ENCODE data around the gene SYNGR1.
"Not testable (repeated sequence)": the region's sequence is repeated elsewhere in the genome, so short reads cannot be mapped to it uniquely, and the experiment has no call there.

The SYNGR1 gene

DNA sequence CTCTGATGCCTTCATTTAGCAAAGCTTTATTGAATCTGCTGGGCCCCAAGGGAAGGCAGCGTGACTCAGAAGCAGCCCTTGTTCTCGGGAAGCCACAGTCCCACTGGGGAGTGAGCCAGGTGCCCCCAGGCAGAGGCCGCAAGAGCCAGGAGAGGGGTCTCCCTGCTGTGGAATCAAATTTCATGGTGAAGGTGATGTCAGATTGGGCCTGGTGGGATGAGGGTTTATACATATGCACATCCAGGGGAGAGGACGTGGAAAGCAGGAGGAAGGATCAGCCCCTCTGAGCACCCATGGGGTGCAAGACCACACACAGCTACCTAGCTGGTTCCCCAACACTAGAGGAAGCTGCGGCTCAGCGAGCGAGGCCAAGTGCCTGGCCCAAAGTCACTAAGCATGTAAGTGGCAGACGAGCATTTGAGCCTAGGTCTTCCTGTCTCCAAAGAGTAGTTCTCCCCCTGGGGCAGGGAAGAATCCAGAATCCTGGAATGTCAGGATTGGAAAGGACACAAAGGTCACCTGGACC, 2.0 kb downstream of the SYNGR1 start:
- DNase-seq: no peak

DNA sequence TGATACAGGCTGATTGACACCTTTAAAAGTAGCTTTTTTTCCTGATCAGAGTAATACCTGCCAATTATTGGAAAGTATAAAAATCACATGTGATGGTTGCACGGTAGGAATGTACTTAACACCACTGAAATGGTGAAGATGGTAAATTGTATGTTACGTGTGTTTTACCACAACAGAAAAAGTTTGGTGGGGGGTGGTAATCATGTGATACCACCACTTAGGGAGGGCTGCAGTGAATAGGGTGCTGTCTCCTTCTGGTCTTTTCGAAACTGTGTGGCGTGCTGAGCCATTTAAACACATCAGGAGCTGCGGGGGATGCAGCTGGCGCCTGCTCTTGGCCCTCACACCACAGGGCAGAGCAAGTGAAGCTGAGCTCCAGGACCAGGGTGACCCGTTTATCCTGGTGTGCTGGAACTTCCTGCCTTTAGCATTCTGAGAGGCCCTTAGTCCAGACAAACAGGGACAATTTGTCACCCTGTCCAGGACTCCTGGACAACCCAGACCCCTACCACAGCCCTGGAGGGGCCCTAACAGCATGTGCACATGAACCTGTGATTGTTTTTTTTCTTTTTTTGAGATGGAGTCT, 2.6 kb downstream of the SYNGR1 start:
- DNase-seq: no peak

GRCh38 chr22:39353346-39353745, 3.6 kb downstream of the SYNGR1 start:
- no peak for DNase-seq

GRCh38 chr22:39355080-39355479, 5.3 kb downstream of the SYNGR1 start:
- DNase-seq: no peak

DNA sequence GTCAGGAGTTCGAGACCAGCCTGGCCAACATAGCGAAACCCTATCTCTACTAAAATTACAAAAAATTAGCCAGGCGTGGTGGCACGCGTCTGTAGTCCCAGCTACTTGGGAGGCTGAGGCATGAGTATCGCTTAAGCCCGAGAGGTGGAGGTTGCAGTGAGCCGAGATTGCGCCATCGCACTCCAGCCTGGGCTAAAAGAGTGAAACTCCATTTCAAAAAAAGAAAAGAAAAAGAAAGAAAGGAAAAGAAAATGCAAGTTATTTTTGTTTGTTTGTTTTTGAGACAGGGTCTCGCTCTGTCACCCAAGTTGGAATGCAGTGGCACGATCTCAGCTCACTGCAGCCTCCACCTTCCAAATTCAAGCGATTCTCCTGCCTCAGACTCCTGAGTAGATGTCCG, 6.0 kb downstream of the SYNGR1 start:
- not testable (repeated sequence) for DNase-seq

DNA sequence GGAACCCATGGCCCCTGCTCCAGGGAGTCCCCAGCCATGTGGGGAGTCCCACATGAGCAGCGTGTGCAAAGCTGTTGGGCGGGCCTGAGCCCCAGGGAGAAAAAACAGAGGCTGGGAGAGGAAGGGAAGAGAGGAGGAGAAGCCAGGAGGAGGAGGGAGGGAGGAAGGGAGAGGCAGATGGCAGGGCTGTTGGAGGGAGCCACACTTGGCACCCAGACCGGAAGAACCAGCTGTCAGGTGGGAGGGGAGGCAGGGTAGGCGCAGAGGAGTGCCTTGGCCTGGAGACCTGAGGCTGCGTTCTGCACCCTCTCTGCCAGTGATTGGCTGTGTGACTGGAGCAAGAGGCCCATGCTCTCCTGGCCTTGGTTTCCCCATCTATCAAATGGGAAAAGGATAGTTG, 6.7 kb downstream of the SYNGR1 start:
- no peak for DNase-seq

DNA sequence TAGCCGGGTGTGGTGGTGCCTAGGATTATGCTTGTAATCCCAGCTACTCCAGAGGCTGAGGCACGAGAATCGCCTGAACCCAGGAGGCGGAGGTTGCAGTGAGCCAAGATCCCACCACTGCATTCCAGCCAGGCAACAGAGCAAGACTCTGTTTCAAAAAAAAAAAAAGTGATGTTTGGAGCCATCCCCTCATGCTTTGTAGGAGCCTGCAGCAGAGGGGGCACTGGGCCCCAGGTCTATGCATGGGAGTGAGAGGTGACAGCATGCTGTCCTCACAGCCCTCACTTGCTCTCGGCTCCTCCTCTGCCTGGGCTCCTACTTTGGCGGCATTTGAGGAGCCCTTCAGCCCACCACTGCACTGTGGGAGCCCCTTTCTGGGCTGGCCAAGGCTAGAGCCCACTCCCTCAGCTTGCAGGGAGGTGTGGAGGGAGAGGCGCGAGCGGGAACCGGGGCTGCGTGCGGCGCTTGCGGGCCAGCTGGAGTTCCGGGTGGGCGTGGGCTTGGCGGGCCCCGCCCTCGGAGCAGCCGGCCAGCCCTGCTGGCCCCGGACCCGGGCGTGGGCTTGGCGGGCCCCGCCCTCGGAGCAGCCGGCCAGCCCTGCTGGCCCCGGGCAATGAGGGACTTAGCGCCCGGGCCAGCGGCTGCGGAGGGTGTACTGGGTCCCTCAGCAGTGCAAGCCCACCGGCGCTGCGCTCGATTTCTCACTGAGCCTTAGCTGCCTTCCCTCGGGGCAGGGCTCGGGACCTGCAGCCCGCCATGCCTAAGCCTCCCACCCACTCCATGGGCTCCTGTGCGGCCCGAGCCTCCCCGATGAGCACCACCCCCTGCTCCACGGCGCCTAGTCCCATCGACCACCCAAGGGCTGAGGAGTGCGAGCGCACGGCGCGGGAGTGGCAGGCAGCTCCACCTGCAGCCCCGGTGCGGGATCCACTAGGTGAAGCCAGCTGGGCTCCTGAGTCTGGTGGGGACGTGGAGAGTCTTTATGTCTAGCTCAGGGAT, 7.6 kb downstream of the SYNGR1 start:
- not testable (repeated sequence) for DNase-seq

DNA sequence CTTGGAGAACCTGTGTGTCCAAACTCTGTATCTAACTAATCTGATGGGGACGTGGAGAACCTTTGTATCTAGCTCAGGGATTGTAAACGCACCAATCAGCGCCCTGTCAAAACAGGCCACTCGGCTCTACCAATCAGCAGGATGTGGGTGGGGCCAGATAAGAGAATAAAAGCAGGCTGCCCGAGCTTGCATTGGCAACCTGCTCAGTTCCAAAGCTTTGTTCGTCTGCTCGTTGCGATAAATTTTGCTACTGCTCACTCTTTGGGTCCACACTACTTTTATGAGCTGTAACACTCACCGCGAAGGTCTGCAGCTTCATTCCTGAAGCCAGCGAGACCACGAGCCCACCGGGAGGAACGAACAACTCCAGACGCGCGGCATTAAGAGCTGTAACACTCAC, 8.4 kb downstream of the SYNGR1 start:
- not testable (repeated sequence) for DNase-seq

DNA sequence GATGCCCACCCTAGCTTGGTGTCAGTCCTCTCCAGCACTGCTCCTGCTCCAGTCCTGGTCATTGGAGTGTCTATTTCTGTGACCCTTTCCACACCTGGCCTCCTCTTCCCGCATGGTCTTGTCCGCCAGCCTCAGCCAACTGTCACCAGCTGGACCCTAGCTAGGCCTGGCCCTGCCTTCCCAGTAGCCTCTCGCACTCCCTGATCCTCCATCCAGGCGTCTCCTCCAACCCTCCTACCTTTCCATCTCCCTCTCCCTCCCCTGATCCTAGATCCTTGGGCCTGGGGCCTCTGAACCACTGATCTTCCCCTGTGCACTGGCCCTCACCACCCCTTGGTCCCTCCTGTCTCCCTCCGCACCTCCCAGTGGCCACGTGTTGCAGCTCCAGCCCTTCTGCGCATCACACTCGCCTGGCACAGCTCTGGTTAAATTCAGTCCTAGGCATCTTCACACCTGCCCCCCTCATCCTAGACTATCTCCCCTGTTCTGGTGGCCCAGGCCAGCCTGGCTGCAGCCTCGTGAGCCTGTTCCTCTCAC, 9.9 kb downstream of the SYNGR1 start:
- no peak for DNase-seq

DNA sequence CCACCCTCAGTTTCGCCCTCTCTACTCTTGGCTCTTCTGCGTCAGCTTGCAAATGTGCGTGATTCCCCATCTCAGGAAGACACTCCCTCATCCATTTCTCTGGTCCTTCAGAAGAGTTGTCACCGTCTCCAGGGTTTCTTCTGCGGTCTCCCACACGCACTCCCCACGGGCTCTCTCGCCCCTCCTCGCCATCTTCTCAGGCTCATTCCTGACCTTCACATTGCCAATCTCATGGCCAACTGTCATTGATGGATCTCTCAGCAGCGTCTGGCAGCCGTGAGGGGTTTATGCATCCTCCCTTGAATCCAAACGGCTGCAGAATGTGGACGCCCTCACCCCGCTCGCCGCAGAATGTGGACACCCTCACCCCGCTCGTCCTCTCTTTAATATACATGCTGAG, 10.5 kb downstream of the SYNGR1 start:
- no peak for DNase-seq

DNA sequence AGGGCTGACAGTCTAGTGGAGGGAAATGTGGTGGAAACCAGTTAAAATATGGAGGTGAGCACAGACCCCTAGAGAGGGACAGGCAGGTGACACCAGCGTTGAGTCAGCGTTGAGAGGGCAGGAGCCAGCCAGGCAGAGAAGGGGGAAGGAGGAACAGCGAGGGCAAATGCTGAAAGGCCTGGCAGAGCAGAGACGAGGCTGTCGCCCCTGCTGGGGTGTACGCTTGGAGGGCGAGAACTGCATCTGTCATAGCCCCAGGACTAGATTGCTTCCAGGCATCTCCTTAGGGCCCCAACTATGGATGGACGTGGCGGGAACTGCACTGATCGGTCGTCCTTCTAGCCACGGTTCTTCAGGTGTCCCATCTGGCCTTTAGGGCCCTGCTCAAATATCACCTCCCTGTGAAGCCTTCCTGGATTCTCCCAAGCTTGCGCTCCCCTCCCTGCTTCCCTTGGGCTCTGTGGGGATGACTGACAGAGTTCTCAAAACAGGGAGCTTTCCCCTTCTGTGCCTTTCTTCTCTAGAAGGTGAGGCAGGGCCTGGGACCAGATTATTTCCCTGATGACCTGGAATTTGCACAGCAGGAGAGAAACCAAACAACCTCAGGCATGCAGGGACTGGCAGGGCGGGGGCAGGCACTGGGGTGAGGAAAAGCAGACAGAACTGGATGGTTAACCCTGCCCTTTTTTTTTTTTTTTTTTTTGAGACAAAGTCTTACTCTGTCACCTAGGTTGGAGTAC, 11.1 kb downstream of the SYNGR1 start:
- no peak for DNase-seq

- no peak for DNase-seq
These were observed 11.7 kb downstream of the SYNGR1 start for GRCh38 chr22:39361496-39361895.

DNA sequence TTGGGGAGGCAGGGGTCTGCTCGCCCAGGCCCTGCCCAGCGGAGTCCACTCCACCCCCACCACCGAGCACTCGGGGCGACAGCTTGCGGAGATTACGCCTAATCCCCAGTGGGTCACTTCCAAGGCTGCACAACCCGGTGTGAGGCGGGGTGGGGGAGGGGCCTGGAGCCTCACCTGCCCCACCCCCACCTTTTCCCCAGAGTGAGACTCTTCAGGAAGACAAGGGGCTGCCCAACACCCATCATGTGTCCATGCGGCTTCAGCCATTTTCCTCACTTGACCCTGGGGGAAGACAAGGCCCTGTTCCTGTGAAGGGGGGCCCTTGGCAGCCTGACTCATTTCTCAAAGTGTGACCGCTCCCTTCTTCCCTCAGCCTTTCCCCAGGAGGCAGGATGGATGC, 12.5 kb downstream of the SYNGR1 start:
- no peak for DNase-seq

GRCh38 chr22:39362932-39363331, 13.1 kb downstream of the SYNGR1 start:
- no peak for DNase-seq

GRCh38 chr22:39363751-39364515, 14.1 kb downstream of the SYNGR1 start:
- no peak for DNase-seq

DNA sequence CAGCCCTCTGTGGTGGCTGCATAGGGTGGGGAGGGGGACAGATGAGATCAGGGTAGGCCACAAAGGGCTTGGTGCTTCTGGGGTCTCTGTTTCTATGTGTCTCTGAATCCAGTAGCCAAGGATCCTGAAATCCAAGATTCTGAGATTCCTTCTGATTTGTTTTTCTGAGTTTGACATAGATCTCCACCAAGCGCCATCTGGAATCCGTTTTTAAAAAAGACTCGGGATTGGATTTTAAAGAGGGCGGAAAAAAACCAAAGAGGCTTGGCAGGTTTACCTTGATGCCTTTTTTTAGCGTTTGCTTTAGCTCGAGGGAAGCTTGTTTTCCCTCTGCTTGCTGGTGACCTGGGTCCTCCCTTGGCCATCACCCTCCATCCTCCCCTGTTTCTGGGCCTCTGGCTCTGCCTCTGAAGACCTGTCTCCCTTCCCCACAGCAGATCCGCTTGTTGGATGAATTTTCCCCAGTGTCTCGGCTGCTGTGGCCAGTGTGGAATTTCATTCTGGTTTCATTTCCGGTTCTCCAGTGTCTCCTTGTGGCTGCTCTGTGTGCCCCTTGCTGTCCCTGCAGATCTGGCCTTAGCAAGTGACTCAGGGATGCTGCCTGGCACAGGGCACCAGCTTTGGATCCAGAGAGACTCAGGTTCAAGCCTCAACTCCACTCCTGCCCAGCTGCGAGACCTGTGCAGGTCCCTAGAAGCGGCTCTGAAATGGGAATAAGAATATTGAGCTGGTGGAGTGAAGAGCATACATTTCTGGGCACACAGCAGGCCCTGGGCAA, 15.1 kb downstream of the SYNGR1 start:
- DNase-seq: no peak

DNA sequence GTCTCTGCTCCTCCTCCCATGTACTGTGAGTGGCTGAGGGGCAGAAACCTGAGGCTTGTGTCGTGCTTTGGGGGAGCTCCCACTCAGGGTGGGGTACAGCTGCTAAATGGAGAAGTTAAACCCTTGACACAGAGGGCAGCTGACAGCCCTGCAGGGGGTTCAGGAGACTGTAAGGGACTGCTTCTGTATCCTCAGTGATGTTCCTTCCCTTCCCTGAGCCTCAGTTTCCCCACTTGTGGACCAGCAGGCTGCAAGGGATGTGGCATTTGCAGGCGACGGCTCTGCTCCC, 15.6 kb downstream of the SYNGR1 start:
- DNase-seq: no peak

DNA sequence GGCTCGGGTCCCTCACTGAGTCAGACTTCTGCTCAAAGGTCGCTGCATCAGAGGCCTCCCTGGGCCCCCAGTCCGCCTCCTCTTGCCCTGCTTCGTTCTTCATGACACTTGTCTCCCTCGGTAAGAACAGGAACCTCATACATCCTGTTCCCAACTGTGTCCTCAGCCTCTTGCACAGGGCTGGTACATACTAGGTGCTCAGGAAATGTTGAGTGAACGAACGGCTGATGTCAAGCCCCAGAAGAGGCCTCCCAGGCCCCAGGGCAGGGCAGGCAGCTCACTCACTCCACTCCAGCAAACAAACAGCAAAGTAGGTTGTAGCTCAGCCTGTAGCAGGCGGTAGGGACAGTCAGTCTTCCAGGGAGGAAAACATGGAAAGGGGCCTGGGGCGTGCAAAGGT, 17.2 kb downstream of the SYNGR1 start:
- no peak for DNase-seq

DNA sequence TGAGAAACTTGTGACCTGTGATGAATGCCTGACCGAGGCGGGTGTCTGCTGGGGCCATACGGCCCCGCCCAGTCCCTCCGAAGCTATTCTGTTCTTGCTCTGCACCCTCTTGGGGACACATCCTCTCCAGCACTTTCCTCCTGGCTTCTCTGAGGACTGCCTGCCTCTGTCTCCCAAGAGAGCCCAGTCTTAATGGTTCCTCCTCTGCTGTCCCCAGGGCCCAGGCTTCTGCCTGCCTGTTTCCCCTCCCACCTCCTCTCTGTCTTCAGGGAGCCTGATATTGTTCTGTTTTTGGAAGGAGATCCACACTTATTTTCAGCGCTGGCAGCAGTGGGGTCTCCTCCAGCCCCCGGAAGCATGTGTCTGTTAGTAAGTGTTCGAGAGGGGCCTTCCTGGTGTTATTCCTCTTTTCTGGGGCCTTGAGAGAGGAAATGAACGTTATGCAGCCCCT, 18.7 kb downstream of the SYNGR1 start:
- no peak for DNase-seq

DNA sequence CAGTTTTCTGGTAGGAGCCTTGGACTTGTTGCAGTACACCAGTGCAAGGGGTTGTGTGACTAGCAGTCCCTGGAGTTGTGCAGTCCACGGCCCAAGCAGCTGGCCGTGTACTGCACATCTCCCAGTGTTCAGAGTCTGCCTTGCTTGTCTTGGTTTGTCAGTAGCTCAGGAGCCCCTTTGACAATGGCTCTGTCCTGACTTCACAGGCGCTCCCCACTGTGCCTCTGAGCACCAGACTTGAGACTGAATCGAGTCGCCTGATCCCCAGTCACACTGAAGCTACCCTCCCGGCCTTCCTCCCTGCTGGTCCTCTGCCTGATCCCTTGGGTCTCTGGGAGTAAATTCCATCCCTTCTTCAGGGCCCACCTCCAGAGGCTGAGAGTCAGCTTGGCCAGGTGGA, 19.4 kb downstream of the SYNGR1 start:
- DNase-seq: no peak

DNA sequence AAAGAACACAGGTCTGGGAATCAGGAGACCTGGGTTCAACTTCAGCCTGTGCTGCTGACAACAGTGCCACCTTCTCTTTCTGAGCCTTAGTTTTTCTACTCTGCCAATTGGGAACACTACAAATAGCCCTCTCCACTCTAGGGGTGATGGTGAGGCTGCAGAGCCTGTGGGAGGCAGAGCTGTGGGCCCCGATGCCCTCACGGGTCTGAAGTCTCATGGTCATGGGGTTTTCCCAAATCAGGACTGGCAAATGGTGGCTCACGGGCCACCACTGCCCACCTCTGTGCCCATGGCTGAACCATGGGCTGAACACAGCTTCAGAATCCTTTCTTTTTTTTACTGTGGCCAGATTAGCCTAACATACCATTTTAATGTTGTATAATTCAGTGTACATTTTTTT, 19.8 kb downstream of the SYNGR1 start:
- no peak for DNase-seq

- DNase-seq: no peak
These were observed 21.9 kb downstream of the SYNGR1 start for GRCh38 chr22:39371732-39372131.
